ENCODE measurements around the gene DUSP28. TPM values are rescaled to one million over a fixed set of nuclear protein-coding genes. Genes with fewer than 3 reads are reported as not detected.

The DUSP28 gene
- total RNA-seq, 2 donors from 2014 or later, result 1.4 to 2.8 TPM

DNA sequence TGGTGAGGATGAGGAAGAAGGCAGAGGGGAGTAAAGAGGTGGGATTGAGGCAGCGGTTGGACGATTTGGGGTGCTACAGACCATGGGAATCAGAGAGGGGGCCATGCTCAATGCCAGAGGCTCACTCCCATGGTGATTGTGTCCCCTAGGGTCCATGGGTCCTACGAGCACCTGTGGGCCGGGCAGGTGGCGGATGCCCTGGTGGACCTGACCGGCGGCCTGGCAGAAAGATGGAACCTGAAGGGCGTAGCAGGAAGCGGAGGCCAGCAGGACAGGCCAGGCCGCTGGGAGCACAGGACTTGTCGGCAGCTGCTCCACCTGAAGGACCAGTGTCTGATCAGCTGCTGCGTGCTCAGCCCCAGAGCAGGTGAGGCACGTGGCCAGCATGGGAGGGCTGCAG, 31.6 kb downstream of the DUSP28 start:
- peaks cover 27% of the 10 kb centered on the region for H3K36me3 ChIP-seq (ENCODE audit: control insufficient read depth, insufficient read depth, low read length)
- no peak overlapping the region for H3K4me3 Mint-ChIP-seq
- no peak for DNase-seq
- H3K9me3 ChIP-seq (ENCODE audit: control insufficient read depth, low read length), result no peaks in the 10 kb centered on the region
- TF ChIP-seq, protein P1, sequence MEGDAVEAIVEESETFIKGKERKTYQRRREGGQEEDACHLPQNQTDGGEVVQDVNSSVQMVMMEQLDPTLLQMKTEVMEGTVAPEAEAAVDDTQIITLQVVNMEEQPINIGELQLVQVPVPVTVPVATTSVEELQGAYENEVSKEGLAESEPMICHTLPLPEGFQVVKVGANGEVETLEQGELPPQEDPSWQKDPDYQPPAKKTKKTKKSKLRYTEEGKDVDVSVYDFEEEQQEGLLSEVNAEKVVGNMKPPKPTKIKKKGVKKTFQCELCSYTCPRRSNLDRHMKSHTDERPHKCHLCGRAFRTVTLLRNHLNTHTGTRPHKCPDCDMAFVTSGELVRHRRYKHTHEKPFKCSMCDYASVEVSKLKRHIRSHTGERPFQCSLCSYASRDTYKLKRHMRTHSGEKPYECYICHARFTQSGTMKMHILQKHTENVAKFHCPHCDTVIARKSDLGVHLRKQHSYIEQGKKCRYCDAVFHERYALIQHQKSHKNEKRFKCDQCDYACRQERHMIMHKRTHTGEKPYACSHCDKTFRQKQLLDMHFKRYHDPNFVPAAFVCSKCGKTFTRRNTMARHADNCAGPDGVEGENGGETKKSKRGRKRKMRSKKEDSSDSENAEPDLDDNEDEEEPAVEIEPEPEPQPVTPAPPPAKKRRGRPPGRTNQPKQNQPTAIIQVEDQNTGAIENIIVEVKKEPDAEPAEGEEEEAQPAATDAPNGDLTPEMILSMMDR (conservative IDR thresholded peaks at IDR 0.05), result no peak
- no peaks in the 10 kb centered on the region for H3K9me3 Mint-ChIP-seq
- no peak overlapping the region for H3K27ac Mint-ChIP-seq
- WGBS, 2 experiments (ENCODE audit: insufficient coverage in 1 of 2, insufficient read length in 1 of 2), result 88 to 96% methylated on average over 7 to 13 of the region's 13 CpGs
- H3K36me3 Mint-ChIP-seq (ENCODE audit: low read depth), result peaks cover 24% of the 10 kb centered on the region
- no peaks in the 10 kb centered on the region for H3K4me1 ChIP-seq (ENCODE audit: control insufficient read depth, insufficient read depth, low read length)
- no peak overlapping the region for H3K4me3 ChIP-seq (ENCODE audit: low read length)
- H3K27me3 Mint-ChIP-seq (ENCODE audit: insufficient read depth), result no peaks in the 10 kb centered on the region
- H3K27ac ChIP-seq (ENCODE audit: low read depth, low read length), result no peak overlapping the region
- H3K27me3 ChIP-seq (ENCODE audit: control insufficient read depth, insufficient read depth, low read length, poor library complexity, severe bottlenecking), result no peaks in the 10 kb centered on the region
- no peak overlapping the region for H3K9ac ChIP-seq (ENCODE audit: extremely low read depth, low read length, poor library complexity, severe bottlenecking)
- H3K4me1 Mint-ChIP-seq, result peaks cover 19% of the 10 kb centered on the region

DNA sequence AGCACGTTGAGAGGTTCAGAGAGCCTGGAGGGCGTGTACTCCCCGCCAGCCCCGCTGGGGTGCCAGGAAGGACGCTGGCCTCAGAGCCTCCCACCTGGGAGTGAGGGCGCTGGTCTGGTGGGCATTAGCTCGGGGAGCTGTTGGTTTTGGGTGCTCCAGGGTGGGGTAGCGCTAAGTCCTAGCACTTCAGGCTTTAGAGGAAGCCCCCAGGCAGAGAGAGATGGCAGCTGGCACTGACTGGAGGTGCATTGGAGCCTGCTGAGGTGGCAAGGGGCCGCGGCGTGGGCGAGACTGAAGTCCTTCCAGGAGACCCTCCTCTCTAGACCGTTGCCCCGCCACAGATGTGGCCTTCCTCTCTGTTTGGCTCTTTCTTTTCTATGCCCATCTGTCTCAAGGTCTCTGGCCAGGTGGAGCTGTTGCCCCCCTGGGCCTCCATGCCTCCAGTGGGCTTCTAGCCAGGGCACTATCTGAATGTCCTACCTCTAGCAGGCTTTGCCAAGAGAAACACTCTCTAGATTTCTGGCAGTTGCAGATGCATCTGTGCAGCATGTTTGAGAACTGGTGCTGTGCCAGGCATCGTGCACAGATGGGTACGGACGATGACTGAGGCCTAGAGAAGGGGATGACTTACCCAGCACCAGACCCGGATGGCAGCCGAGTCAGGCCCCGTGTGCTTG, 33.0 kb downstream of the DUSP28 start:
- H3K9ac ChIP-seq (ENCODE audit: extremely low read depth, low read length, poor library complexity, severe bottlenecking), result no peak overlapping the region
- H3K27ac Mint-ChIP-seq, result no peak overlapping the region
- 94 to 98% methylated on average over 11 to 20 of the region's 20 CpGs for WGBS, 2 experiments (ENCODE audit: insufficient coverage in 1 of 2, insufficient read length in 1 of 2)

DNA sequence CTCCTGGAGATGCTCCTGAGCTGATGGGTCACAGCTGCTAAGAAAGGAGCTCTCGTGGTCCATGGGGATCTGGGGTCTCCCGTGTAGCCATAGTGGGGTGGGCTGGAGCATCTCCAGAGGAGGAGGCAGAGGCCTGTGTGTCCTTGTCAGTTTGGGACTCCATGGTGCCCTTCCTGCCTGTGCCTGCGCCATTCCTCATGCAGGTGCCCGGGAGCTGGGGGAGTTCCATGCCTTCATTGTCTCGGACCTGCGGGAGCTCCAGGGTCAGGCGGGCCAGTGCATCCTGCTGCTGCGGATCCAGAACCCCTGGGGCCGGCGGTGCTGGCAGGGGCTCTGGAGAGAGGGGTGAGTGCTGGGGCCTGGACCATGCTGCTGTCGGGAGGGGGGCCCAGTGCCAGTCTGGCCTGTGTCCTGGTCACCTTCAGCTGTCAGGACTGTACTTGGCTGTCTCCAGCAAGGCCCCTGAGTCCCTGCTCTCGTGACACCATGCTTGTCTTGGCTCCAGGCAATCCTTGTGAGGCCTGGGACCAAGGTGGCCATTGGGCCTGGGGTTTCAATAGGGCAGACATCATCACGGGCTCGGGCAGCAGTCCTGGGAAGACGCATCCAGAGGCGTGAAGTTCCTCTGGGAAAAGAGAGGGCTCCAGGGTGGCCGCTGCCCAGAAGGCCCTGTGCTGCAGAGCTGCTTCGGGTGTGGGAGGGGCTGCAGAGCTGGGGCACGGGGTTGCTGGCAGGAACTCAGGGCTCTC, 33.7 kb downstream of the DUSP28 start:
- H3K36me3 Mint-ChIP-seq (ENCODE audit: low read depth), result peaks cover 24% of the 10 kb centered on the region

More for the DNA sequence above, 33.0 kb downstream of the DUSP28 start:
- Histone ChIP-seq H3K4me1 (ENCODE audit: control insufficient read depth, insufficient read depth, low read length) (no peaks in the 10 kb centered on the region), H3K9me3 (ENCODE audit: control insufficient read depth, low read length) (no peaks in the 10 kb centered on the region), H3K27me3 (ENCODE audit: control insufficient read depth, insufficient read depth, low read length, poor library complexity, severe bottlenecking) (no peaks in the 10 kb centered on the region), H3K27ac (ENCODE audit: low read depth, low read length) (no peak overlapping the region), H3K4me3 (ENCODE audit: low read length) (no peak overlapping the region), H3K36me3 (ENCODE audit: control insufficient read depth, insufficient read depth, low read length) (peaks cover 28% of the 10 kb centered on the region)
- H3K4me1 Mint-ChIP-seq, result peaks cover 9% of the 10 kb centered on the region
- no peaks in the 10 kb centered on the region for H3K27me3 Mint-ChIP-seq (ENCODE audit: insufficient read depth)
- H3K9me3 Mint-ChIP-seq, result no peaks in the 10 kb centered on the region
- peaks cover 24% of the 10 kb centered on the region for H3K36me3 Mint-ChIP-seq (ENCODE audit: low read depth)
- H3K4me3 Mint-ChIP-seq, result no peak overlapping the region
- no peak for DNase-seq
- TF ChIP-seq, protein P1 (conservative IDR thresholded peaks at IDR 0.05), result no peak

More for the DNA sequence above, 33.7 kb downstream of the DUSP28 start:
- peaks cover 1% of the 10 kb centered on the region for H3K4me1 Mint-ChIP-seq
- Histone ChIP-seq H3K27ac (ENCODE audit: low read depth, low read length) (no peak overlapping the region), H3K4me3 (ENCODE audit: low read length) (no peak overlapping the region), H3K9ac (ENCODE audit: extremely low read depth, low read length, poor library complexity, severe bottlenecking) (no peak overlapping the region), H3K9me3 (ENCODE audit: control insufficient read depth, low read length) (no peaks in the 10 kb centered on the region), H3K4me1 (ENCODE audit: control insufficient read depth, insufficient read depth, low read length) (no peaks in the 10 kb centered on the region), H3K36me3 (ENCODE audit: control insufficient read depth, insufficient read depth, low read length) (peaks cover 28% of the 10 kb centered on the region), H3K27me3 (ENCODE audit: control insufficient read depth, insufficient read depth, low read length, poor library complexity, severe bottlenecking) (no peaks in the 10 kb centered on the region)
- no peak overlapping the region for H3K4me3 Mint-ChIP-seq
- DNase-seq, result no peak
- H3K9me3 Mint-ChIP-seq, result no peaks in the 10 kb centered on the region
- no peaks in the 10 kb centered on the region for H3K27me3 Mint-ChIP-seq (ENCODE audit: insufficient read depth)
- no peak overlapping the region for H3K27ac Mint-ChIP-seq
- TF ChIP-seq, protein P1 (conservative IDR thresholded peaks at IDR 0.05), result no peak
- 94 to 97% methylated on average over 13 to 19 of the region's 19 CpGs for WGBS, 2 experiments (ENCODE audit: insufficient coverage in 1 of 2, insufficient read length in 1 of 2)

All from endodermal cell (in vitro differentiated cells).